GM12892 (cell line): ENCODE measurements around the gene PPP6R3.

Experiments used
- POLR2A ChIP-seq: IDR thresholded peaks from 2 replicates; pipeline ENCODE4 v1.6.1; 2011; ENCODE audit warnings: low read depth, low read length, control low read depth
- TAF1 ChIP-seq: IDR thresholded peaks from 2 replicates; pipeline ENCODE4 v1.6.1; 2011; ENCODE audit warnings: low read depth, mild to moderate bottlenecking, control low read depth, low read length, borderline replicate concordance

GRCh38 chr11:68569357-68569756 is 108.8 kb downstream of the PPP6R3 start:
- TF ChIP-seq POLR2A, result no peak
- TF ChIP-seq TAF1, result no peak
